Neural cell (in vitro differentiated cells): ENCODE results near the gene HUWE1. TPM values are rescaled to one million over a fixed set of nuclear protein-coding genes. Genes with fewer than 3 reads are reported as not detected.

Experiments
- H2AFZ ChIP-seq: fragments of 200-600, 300-800 bp; sonication (generic), shearing (Covaris generic); 2 replicates; pipeline ENCODE4 v1.6.0; 2014; ENCODE audit warnings: low read depth, mild to moderate bottlenecking, antibody characterized with exemption, low read length, moderate library complexity
- H3F3A ChIP-seq: fragments of 200-600 bp; shearing (Covaris generic); 2 replicates; pipeline ENCODE4 v1.6.1; 2016; ENCODE audit warnings: mild to moderate bottlenecking, moderate library complexity, mixed read lengths, antibody characterized with exemption, low read length; ENCODE audit not compliant: insufficient read depth, poor library complexity, severe bottlenecking
- H3K27ac ChIP-seq: fragments of 200-600, 300-800 bp; sonication (generic), shearing (Covaris generic); 2 replicates; pipeline ENCODE4 v1.5.1; 2014; ENCODE audit warnings: mild to moderate bottlenecking, low read length, moderate library complexity
- H3K27me3 ChIP-seq: fragments of 300-800, 200-600 bp; sonication (generic), shearing (Covaris generic); 2 replicates; pipeline ENCODE4 v1.6.0; 2014; ENCODE audit warnings: mild to moderate bottlenecking, low read depth, low read length, moderate library complexity; ENCODE audit not compliant: insufficient read depth
- H3K36me3 ChIP-seq: fragments of 300-800, 200-600 bp; sonication (generic), shearing (Covaris generic); 2 replicates; pipeline ENCODE4 v1.5.1; 2014; ENCODE audit warnings: mild to moderate bottlenecking, antibody characterized with exemption, low read length, moderate library complexity; ENCODE audit not compliant: insufficient read depth
- H3K4me2 ChIP-seq: fragments of 300-800, 200-600 bp; sonication (generic), shearing (Covaris generic); 2 replicates; pipeline ENCODE4 v1.6.0; 2014; ENCODE audit warnings: mild to moderate bottlenecking, low read length
- H3K4me3 ChIP-seq: fragments of 300-800, 200-600 bp; sonication (generic), shearing (Covaris generic); 2 replicates; pipeline ENCODE4 v1.5.1; 2014; ENCODE audit warnings: mild to moderate bottlenecking, low read length, moderate library complexity
- H3K79me2 ChIP-seq: fragments of 200-600 bp; shearing (Covaris generic); replicated peaks from 2 replicates; pipeline ENCODE4 v1.6.0; 2014; ENCODE audit warnings: mild to moderate bottlenecking, low read length, moderate library complexity; ENCODE audit not compliant: insufficient read depth
- H3K9ac ChIP-seq: fragments of 300-800, 200-600 bp; sonication (generic), shearing (Covaris generic); 2 replicates; pipeline ENCODE4 v1.6.1; 2016; ENCODE audit warnings: mild to moderate bottlenecking, low read length, mixed read lengths
- H3K9me2 ChIP-seq: fragments of 200-600 bp; shearing (Covaris generic); 2 replicates; pipeline ENCODE4 v1.6.1; 2016; ENCODE audit warnings: mild to moderate bottlenecking, low read length, mixed read lengths; ENCODE audit not compliant: insufficient read depth
- H3K9me3 ChIP-seq: fragments of 200-600, 300-800 bp; sonication (generic), shearing (Covaris generic); 2 replicates; pipeline ENCODE4 v1.6.1; 2016; ENCODE audit warnings: mild to moderate bottlenecking, mixed run types, low read length, moderate library complexity, mixed read lengths
- H4K20me1 ChIP-seq: fragments of 200-600 bp; shearing (Covaris generic); 2 replicates; pipeline ENCODE4 v1.6.1; 2016; ENCODE audit warnings: mild to moderate bottlenecking, mixed run types; ENCODE audit not compliant: insufficient read depth
- CTCF ChIP-seq: fragments of 450-650 bp; IDR thresholded peaks from 2 replicates; pipeline ENCODE4 v1.5.1; 2014; ENCODE audit warnings: antibody characterized with exemption, mild to moderate bottlenecking, moderate library complexity; ENCODE audit not compliant: poor library complexity, severe bottlenecking
- EP300 ChIP-seq: fragments of 450-650 bp; conservative IDR thresholded peaks from 2 replicates; pipeline ENCODE4 v1.6.1; 2014; ENCODE audit warnings: antibody characterized with exemption, mild to moderate bottlenecking, moderate library complexity; ENCODE audit not compliant: poor library complexity, severe bottlenecking
- EZH2 ChIP-seq: fragments of 200-600, 300-800 bp; shearing (Covaris generic), sonication (generic); IDR thresholded peaks from 2 replicates; pipeline ENCODE4 v1.6.1; 2014; ENCODE audit warnings: antibody characterized with exemption, low read length, borderline replicate concordance, mild to moderate bottlenecking; ENCODE audit not compliant: insufficient read depth, poor library complexity, severe bottlenecking
- MXI1 ChIP-seq: fragments of 450-650 bp; conservative IDR thresholded peaks from 2 replicates; pipeline ENCODE4 v1.6.1; 2014; ENCODE audit warnings: antibody characterized with exemption, mild to moderate bottlenecking; ENCODE audit not compliant: poor library complexity, severe bottlenecking
- POLR2AphosphoS5 ChIP-seq: IDR thresholded peaks from 2 replicates; pipeline ENCODE4 v1.6.1; 2012
- RAD21 ChIP-seq: fragments of 450-650 bp; conservative IDR thresholded peaks from 2 replicates; pipeline ENCODE4 v1.6.1; 2014; ENCODE audit warnings: antibody characterized with exemption, mild to moderate bottlenecking, moderate library complexity
- REST ChIP-seq: IDR thresholded peaks from 2 replicates; pipeline ENCODE4 v1.6.1; 2012; ENCODE audit warnings: borderline replicate concordance
- SMC3 ChIP-seq: fragments of 450-650 bp; conservative IDR thresholded peaks from 2 replicates; pipeline ENCODE4 v1.6.1; 2014; ENCODE audit warnings: antibody characterized with exemption, mild to moderate bottlenecking, moderate library complexity; ENCODE audit not compliant: poor library complexity
- TAF1 ChIP-seq: IDR thresholded peaks from 2 replicates; pipeline ENCODE4 v1.6.1; 2012; ENCODE audit warnings: low read depth
- polyA plus RNA-seq: library from polyadenylated mRNA; depleted of rRNA; stranded (reverse); fragments of >200 nt; gene quantifications from 2 replicates; pipeline ENCODE4 v1.2.3, GENCODE V29; 2014

Gene HUWE1
- polyA plus RNA-seq, 1 donor from 2014 or later, result 25.0 TPM

GRCh38 chrX:53595266-53595810 lies 91.2 kb downstream of the HUWE1 start:
- Histone ChIP-seq H3K9me3 (no peaks in the 10 kb centered on the region), H3K9ac (no peak overlapping the region), H3K4me3 (no peak overlapping the region), H3K36me3 (no peaks in the 10 kb centered on the region), H3K27ac (no peak overlapping the region), H3F3A (no peaks in the 10 kb centered on the region), H3K79me2 (no peaks in the 10 kb centered on the region), H4K20me1 (no peaks in the 10 kb centered on the region), H3K4me2 (no peak overlapping the region), H3K27me3 (no peaks in the 10 kb centered on the region), H3K9me2 (no peaks in the 10 kb centered on the region), H2AFZ (no peak overlapping the region)
- TF ChIP-seq EP300, result no peak
- no peak for TF ChIP-seq RAD21
- no peak for TF ChIP-seq TAF1
- TF ChIP-seq CTCF, result no peak

- Histone ChIP-seq H3K79me2 (no peaks in the 10 kb centered on the region), H3K9me2 (no peaks in the 10 kb centered on the region), H3K27ac (no peak overlapping the region), H4K20me1 (no peaks in the 10 kb centered on the region), H3K36me3 (peaks cover 9% of the 10 kb centered on the region), H3K9me3 (no peaks in the 10 kb centered on the region), H3K4me3 (no peak overlapping the region), H3K4me2 (no peak overlapping the region), H3F3A (no peaks in the 10 kb centered on the region), H3K9ac (no peak overlapping the region), H3K27me3 (no peaks in the 10 kb centered on the region), H2AFZ (no peak overlapping the region)
- no peak for TF ChIP-seq RAD21
- no peak for TF ChIP-seq EP300
- TF ChIP-seq CTCF, result no peak
- no peak for TF ChIP-seq SMC3
- no peak for TF ChIP-seq MXI1
Measured at GRCh38 chrX:53594354-53594753, 92.2 kb downstream of the HUWE1 start.

GRCh38 chrX:53587795-53588420 lies 98.6 kb downstream of the HUWE1 start:
- H4K20me1 ChIP-seq, result no peaks in the 10 kb centered on the region
- H3K9me3 ChIP-seq, result no peaks in the 10 kb centered on the region
- peaks cover 9% of the 10 kb centered on the region for H3K36me3 ChIP-seq
- H3F3A ChIP-seq, result no peaks in the 10 kb centered on the region
- no peak overlapping the region for H3K4me2 ChIP-seq
- H3K9ac ChIP-seq, result no peak overlapping the region
- H3K27ac ChIP-seq, result no peak overlapping the region
- H3K79me2 ChIP-seq, result no peaks in the 10 kb centered on the region
- no peak overlapping the region for H3K4me3 ChIP-seq
- H3K9me2 ChIP-seq, result no peaks in the 10 kb centered on the region
- no peak overlapping the region for H2AFZ ChIP-seq
- TF ChIP-seq RAD21 (no peak), TAF1 (no peak), SMC3 (no peak), EZH2 (no peak), POLR2AphosphoS5 (no peak), CTCF (no peak), REST (no peak), MXI1 (no peak), EP300 (no peak)
- H3K27me3 ChIP-seq, result no peaks in the 10 kb centered on the region
